ENCODE results near the gene SYT1. TPM values are rescaled to one million over a fixed set of nuclear protein-coding genes. Genes with fewer than 3 reads are reported as not detected.

SYT1 gene
- total and polyA plus RNA-seq, 2 of the 8 experiments (the other 6 are each of a cell fraction or from before 2014, with no cell fraction given) = 11.0 to 34.6 TPM

- no peak overlapping the region for H3K18ac ChIP-seq (ENCODE audit: extremely low read depth, low read length)
- H4K20me1 ChIP-seq (replicated peaks in 1 of 2; ENCODE audit: control insufficient read depth in 1 of 2, insufficient read depth in 2 of 2, low read length in 2 of 2) = no peaks in the 10 kb centered on the region
- peaks cover 0 to 4% (median 0%) of the 10 kb centered on the region in 4 experiments; a peak in 1 of 8 replicates for H3K36me3 ChIP-seq (ENCODE audit: control insufficient read depth in 2 of 4, insufficient read depth in 4 of 4, low read length in 3 of 4)
- WGBS, 2 experiments (ENCODE audit: extremely low coverage in 1 of 2, insufficient coverage in 1 of 2, insufficient read length in 1 of 2, insufficient replicate concordance in 2 of 2, low coverage in 1 of 2, low lambda C conversion rate in 2 of 2, missing lambda C conversion rate in 1 of 2) = 91% methylated on average over 3 of the region's 3 CpGs; no CpG with 5 or more reads in 1 of the 2 experiments
- H2BK12ac ChIP-seq (ENCODE audit: low read depth, low read length) = no peak overlapping the region
- H3K23me2 ChIP-seq (ENCODE audit: low read depth, low read length) = no peaks in the 10 kb centered on the region
- H3K4me2 ChIP-seq (ENCODE audit: insufficient read depth in 1 of 2, low read depth in 2 of 2, low read length in 2 of 2) = no peak overlapping the region
- H4K8ac ChIP-seq (ENCODE audit: extremely low read depth, insufficient read depth, low read length) = no peak overlapping the region
- H2BK5ac ChIP-seq (ENCODE audit: low read depth, low read length) = no peak overlapping the region
- no peaks in the 10 kb centered on the region; the same call in 1 of the 2 replicates for H3K79me1 ChIP-seq (ENCODE audit: low read depth, low read length)
- no peak overlapping the region for H2BK15ac ChIP-seq (ENCODE audit: low read length)
- no peak for FAIRE-seq
- no peak overlapping the region for H2AK5ac ChIP-seq (ENCODE audit: low read depth, low read length)
- no peak overlapping the region for H3K23ac ChIP-seq (ENCODE audit: insufficient read length)
- no peak overlapping the region for H3K4ac ChIP-seq (replicated peaks; ENCODE audit: insufficient read length, low read depth, low read length)
- H3K14ac ChIP-seq (ENCODE audit: insufficient read length) = no peak overlapping the region
- no peaks in the 10 kb centered on the region for H3K4me1 ChIP-seq (replicated peaks in 1 of 4; ENCODE audit: control insufficient read depth in 3 of 4, insufficient read depth in 4 of 4, low read length in 3 of 4)
- no peak overlapping the region for H3K9ac ChIP-seq (replicated peaks in 1 of 4; ENCODE audit: extremely low read depth in 1 of 4, low read depth in 3 of 4, low read length in 3 of 4)
- no peak overlapping the region for H3K56ac ChIP-seq (replicated peaks; ENCODE audit: insufficient read length, low read depth, low read length)
- no peak overlapping the region for H3K27ac ChIP-seq (ENCODE audit: low read depth, low read length)
- no peak overlapping the region for H4K91ac ChIP-seq (replicated peaks; ENCODE audit: insufficient read length, low read length)
- H3K9me3 ChIP-seq (ENCODE audit: insufficient read depth in 2 of 2, low read depth in 1 of 2, low read length in 1 of 2) = no peaks in the 10 kb centered on the region
- H2BK20ac ChIP-seq (ENCODE audit: low read length) = no peak overlapping the region
- CTCF ChIA-PET (ENCODE audit: partially characterized antibody) = no interaction called here
- no peaks in the 10 kb centered on the region for H3K27me3 ChIP-seq (replicated peaks in 1 of 4; ENCODE audit: control insufficient read depth in 3 of 4, extremely low read depth in 1 of 4, insufficient read depth in 3 of 4, low read length in 3 of 4)
- POLR2A ChIA-PET (ENCODE audit: partially characterized antibody) = no interaction called here
- TF ChIP-seq USF2 (IDR thresholded peaks at IDR 0.05; ENCODE audit: low read length) (no peak), EZH2 (IDR thresholded peaks at IDR 0.05; ENCODE audit: low read depth, low read length, severe bottlenecking) (no peak), CBX5 (IDR thresholded peaks at IDR 0.05; ENCODE audit: low read depth, low read length) (no peak), CHD1 (IDR thresholded peaks at IDR 0.05; ENCODE audit: low read depth, low read length) (no peak)
- DNase-seq (ENCODE audit: low read depth in 1 of 2, low spot score in 2 of 2) = no peak
- H3K79me2 ChIP-seq (ENCODE audit: control insufficient read depth in 1 of 2, insufficient read depth in 2 of 2, low read length in 2 of 2) = peaks cover 0 to 4% of the 10 kb centered on the region in 2 experiments; a peak in 2 of 4 replicates
- no peak overlapping the region for H2BK120ac ChIP-seq (replicated peaks; ENCODE audit: low read depth, low read length)
- H2AFZ ChIP-seq (ENCODE audit: low read length) = no peak overlapping the region
- no peak overlapping the region for H3K4me3 ChIP-seq (ENCODE audit: extremely low read depth in 1 of 4, insufficient read depth in 2 of 4, low read depth in 3 of 4, low read length in 4 of 4)
- no peak overlapping the region for H4K5ac ChIP-seq (ENCODE audit: insufficient read length, low read depth, low read length)
Observed at GRCh38 chr12:79048962-79049361, 184.4 kb downstream of the SYT1 start.

Data from H1 (cell line).